ENCODE data around the gene TRAF3IP1.

DNA sequence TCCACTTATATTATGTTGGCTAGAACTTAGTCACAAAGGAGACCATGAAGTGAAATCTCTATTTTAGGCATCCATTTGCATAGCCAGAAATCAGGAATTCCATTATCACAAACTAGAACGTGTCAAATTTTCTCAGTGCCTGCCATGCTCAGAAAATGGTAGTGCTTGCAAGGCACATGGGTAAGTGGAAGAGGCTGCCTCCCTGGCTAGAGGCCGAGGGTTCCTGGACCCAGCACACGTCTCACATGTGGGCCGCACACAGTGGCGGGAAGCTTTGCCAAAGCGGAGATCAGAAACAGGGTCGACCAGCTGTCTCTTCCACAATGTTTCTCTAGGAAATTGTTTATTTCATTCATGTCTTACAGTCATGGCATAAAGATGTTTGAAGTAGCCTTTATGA is 42.3 kb downstream of the TRAF3IP1 start:
- TF ChIP-seq, protein P1, sequence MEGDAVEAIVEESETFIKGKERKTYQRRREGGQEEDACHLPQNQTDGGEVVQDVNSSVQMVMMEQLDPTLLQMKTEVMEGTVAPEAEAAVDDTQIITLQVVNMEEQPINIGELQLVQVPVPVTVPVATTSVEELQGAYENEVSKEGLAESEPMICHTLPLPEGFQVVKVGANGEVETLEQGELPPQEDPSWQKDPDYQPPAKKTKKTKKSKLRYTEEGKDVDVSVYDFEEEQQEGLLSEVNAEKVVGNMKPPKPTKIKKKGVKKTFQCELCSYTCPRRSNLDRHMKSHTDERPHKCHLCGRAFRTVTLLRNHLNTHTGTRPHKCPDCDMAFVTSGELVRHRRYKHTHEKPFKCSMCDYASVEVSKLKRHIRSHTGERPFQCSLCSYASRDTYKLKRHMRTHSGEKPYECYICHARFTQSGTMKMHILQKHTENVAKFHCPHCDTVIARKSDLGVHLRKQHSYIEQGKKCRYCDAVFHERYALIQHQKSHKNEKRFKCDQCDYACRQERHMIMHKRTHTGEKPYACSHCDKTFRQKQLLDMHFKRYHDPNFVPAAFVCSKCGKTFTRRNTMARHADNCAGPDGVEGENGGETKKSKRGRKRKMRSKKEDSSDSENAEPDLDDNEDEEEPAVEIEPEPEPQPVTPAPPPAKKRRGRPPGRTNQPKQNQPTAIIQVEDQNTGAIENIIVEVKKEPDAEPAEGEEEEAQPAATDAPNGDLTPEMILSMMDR (IDR thresholded peaks at IDR 0.05), result no peak
- TF ChIP-seq EZH2 (IDR thresholded peaks at IDR 0.05; ENCODE audit: borderline replicate concordance, insufficient read depth, low read depth, low read length, poor library complexity, severe bottlenecking), result no peak

Data from B cell (primary cell).